A549 (cell line): ENCODE measurements around the gene CRADD.

ENCODE experiments used
- EP300 ChIP-seq, 2 experiments: fragments of >200 bp; sonication (Bioruptor Twin); formaldehyde crosslinking; IDR thresholded peaks; 2 replicates in 1 of 2; 3 replicates in 1 of 2; pipeline ENCODE4 v1.6.1; 2016 to 2017
- JUN ChIP-seq, 2 experiments: fragments of >200 bp; sonication (Bioruptor Twin); formaldehyde crosslinking; IDR thresholded peaks; 2 replicates in 1 of 2; 3 replicates in 1 of 2; pipeline ENCODE4 v1.6.1; 2016 to 2017
- MAFK ChIP-seq: fragments of 450-650 bp; IDR thresholded peaks from 2 replicates; pipeline ENCODE4 v1.6.1; 2014; ENCODE audit not compliant: partially characterized antibody
- MYC ChIP-seq: IDR thresholded peaks from 2 replicates; pipeline ENCODE4 v1.6.1; 2012; ENCODE audit warnings: mild to moderate bottlenecking, inconsistent platforms, low read length, improper control_type of control experiment, borderline replicate concordance
- PHF8 ChIP-seq: fragments of 200-600 bp; sonication (generic); IDR thresholded peaks from 2 replicates; pipeline ENCODE4 v1.6.1; 2016; ENCODE audit warnings: low read depth, mild to moderate bottlenecking, antibody characterized with exemption, moderate library complexity, borderline replicate concordance
- POLR2A ChIP-seq: IDR thresholded peaks from 2 replicates; pipeline ENCODE4 v1.6.1; 2012; ENCODE audit warnings: mild to moderate bottlenecking, low read length
- RAD21 ChIP-seq, 2 experiments: fragments of >200 bp in 1 of 2; sonication (Bioruptor Twin) in 1 of 2; formaldehyde crosslinking in 1 of 2; IDR thresholded peaks in 1 of 2; conservative IDR thresholded peaks in 1 of 2; 2 replicates in 1 of 2; 3 replicates in 1 of 2; pipeline ENCODE4 v1.6.1; 2012 to 2018; ENCODE audit warnings: inconsistent platforms in 1 of 2
- RCOR1 ChIP-seq: fragments of 150-350 bp; IDR thresholded peaks from 2 replicates; pipeline ENCODE4 v1.6.1; 2014; ENCODE audit warnings: antibody characterized with exemption, low read length, low read depth
- REST ChIP-seq: fragments of 200-600 bp; sonication (generic); IDR thresholded peaks from 2 replicates; pipeline ENCODE4 v1.6.1; 2016; ENCODE audit warnings: antibody characterized with exemption, mild to moderate bottlenecking, moderate library complexity
- SREBF2 ChIP-seq: fragments of 450-650 bp; IDR thresholded peaks from 2 replicates; pipeline ENCODE4 v1.6.1; 2014; ENCODE audit warnings: mild to moderate bottlenecking, moderate library complexity
- TFCP2L1 ChIP-seq: fragments of 250-450 bp; sonication (Bioruptor Pico); IDR thresholded peaks from 2 replicates; pipeline ENCODE4 v1.5.0; 2021; ENCODE audit warnings: mild to moderate bottlenecking
- ZSCAN20 ChIP-seq: fragments of 250-450 bp; sonication (Bioruptor Pico); IDR thresholded peaks from 2 replicates; pipeline ENCODE4 v1.8.0; 2022; ENCODE audit warnings: mild to moderate bottlenecking, moderate library complexity
- TF ChIP-seq, protein P1 (sequence below): fragments of >200 bp; sonication (Bioruptor Twin); formaldehyde crosslinking; IDR thresholded peaks from 3 replicates; pipeline ENCODE4 v1.5.1; 2016
- TF ChIP-seq, protein P2 (sequence below): IDR thresholded peaks from 2 replicates; pipeline ENCODE4 v1.6.1; 2012

- TF ChIP-seq RCOR1: no peak
- TF ChIP-seq, protein P1, sequence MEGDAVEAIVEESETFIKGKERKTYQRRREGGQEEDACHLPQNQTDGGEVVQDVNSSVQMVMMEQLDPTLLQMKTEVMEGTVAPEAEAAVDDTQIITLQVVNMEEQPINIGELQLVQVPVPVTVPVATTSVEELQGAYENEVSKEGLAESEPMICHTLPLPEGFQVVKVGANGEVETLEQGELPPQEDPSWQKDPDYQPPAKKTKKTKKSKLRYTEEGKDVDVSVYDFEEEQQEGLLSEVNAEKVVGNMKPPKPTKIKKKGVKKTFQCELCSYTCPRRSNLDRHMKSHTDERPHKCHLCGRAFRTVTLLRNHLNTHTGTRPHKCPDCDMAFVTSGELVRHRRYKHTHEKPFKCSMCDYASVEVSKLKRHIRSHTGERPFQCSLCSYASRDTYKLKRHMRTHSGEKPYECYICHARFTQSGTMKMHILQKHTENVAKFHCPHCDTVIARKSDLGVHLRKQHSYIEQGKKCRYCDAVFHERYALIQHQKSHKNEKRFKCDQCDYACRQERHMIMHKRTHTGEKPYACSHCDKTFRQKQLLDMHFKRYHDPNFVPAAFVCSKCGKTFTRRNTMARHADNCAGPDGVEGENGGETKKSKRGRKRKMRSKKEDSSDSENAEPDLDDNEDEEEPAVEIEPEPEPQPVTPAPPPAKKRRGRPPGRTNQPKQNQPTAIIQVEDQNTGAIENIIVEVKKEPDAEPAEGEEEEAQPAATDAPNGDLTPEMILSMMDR: no peak
- no peak for TF ChIP-seq RAD21 (conservative IDR thresholded peaks at IDR 0.05 in 1 of 2, IDR thresholded peaks at IDR 0.05 in 1 of 2)
- TF ChIP-seq ZSCAN20 (CRISPR knock-in tag): no peak
- no peak for TF ChIP-seq PHF8
- TF ChIP-seq REST: no peak
- TF ChIP-seq TFCP2L1 (CRISPR knock-in tag): no peak
- no peak for TF ChIP-seq MAFK
- TF ChIP-seq, protein P2, sequence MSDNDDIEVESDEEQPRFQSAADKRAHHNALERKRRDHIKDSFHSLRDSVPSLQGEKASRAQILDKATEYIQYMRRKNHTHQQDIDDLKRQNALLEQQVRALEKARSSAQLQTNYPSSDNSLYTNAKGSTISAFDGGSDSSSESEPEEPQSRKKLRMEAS: no peak
- no peak for TF ChIP-seq MYC
- TF ChIP-seq POLR2A: no peak
- TF ChIP-seq EP300 (IDR thresholded peaks at IDR 0.05): no peak
- no peak for TF ChIP-seq JUN (IDR thresholded peaks at IDR 0.05)
- no peak for TF ChIP-seq SREBF2
Measured at GRCh38 chr12:93723568-93723930, 46.4 kb downstream of the CRADD start.
